ENCODE results near the gene PAX5.

Gene PAX5

GRCh38 chr9:37036371-37036775 lies 2.3 kb upstream of the PAX5 start:
- Histone ChIP-seq H3K9me3 (ENCODE audit: low read length) (peaks cover 8% of the 10 kb centered on the region), H3K4me1 (ENCODE audit: insufficient read depth, low read length) (peaks cover 27% of the 10 kb centered on the region), H3K9ac (ENCODE audit: low read length) (no peak overlapping the region), H3K27me3 (ENCODE audit: control insufficient read depth in 1 of 2, insufficient read depth in 2 of 2, low read length in 2 of 2) (peaks cover 90 to 92% of the 10 kb centered on the region in 2 donors), H3K4me3 (ENCODE audit: low read depth in 1 of 2, low read length in 2 of 2) (peak overlapping the region; percentile 58 to 84), H3K36me3 (ENCODE audit: insufficient read depth, low read length) (no peaks in the 10 kb centered on the region), H3K27ac (ENCODE audit: low read depth, low read length) (no peak overlapping the region)

GRCh38 chr9:37035648-37036370 lies 1.7 kb upstream of the PAX5 start:
- peaks cover 27% of the 10 kb centered on the region for H3K4me1 ChIP-seq (ENCODE audit: insufficient read depth, low read length)
- no peaks in the 10 kb centered on the region for H3K36me3 ChIP-seq (ENCODE audit: insufficient read depth, low read length)
- peaks cover 90 to 92% of the 10 kb centered on the region in 2 donors for H3K27me3 ChIP-seq (ENCODE audit: control insufficient read depth in 1 of 2, insufficient read depth in 2 of 2, low read length in 2 of 2)
- H3K27ac ChIP-seq (ENCODE audit: low read depth, low read length): no peak overlapping the region
- H3K9me3 ChIP-seq (ENCODE audit: low read length): peaks cover 8% of the 10 kb centered on the region
- peak overlapping the region in 1 of 2 donors; percentile 84 for H3K4me3 ChIP-seq (ENCODE audit: low read depth in 1 of 2, low read length in 2 of 2)
- no peak overlapping the region for H3K9ac ChIP-seq (ENCODE audit: low read length)

- Histone ChIP-seq H3K4me1 (ENCODE audit: insufficient read depth, low read length) (peaks cover 31% of the 10 kb centered on the region), H3K9ac (ENCODE audit: low read length) (no peak overlapping the region), H3K9me3 (ENCODE audit: low read length) (peaks cover 8% of the 10 kb centered on the region)
Observed at GRCh38 chr9:37034938-37035647, 1.0 kb upstream of the PAX5 start.

GRCh38 chr9:37034305-37034937 lies 353 bp upstream of the PAX5 start:
- Histone ChIP-seq H3K4me1 (ENCODE audit: insufficient read depth, low read length) (peaks cover 38% of the 10 kb centered on the region), H3K27me3 (ENCODE audit: control insufficient read depth in 1 of 2, insufficient read depth in 2 of 2, low read length in 2 of 2) (peaks cover 98 to 100% of the 10 kb centered on the region in 2 donors), H3K9me3 (ENCODE audit: low read length) (peaks cover 8% of the 10 kb centered on the region), H3K9ac (ENCODE audit: low read length) (no peak overlapping the region), H3K4me3 (ENCODE audit: low read depth in 1 of 2, low read length in 2 of 2) (no peak overlapping the region), H3K27ac (ENCODE audit: low read depth, low read length) (no peak overlapping the region), H3K36me3 (ENCODE audit: insufficient read depth, low read length) (no peaks in the 10 kb centered on the region)

More at GRCh38 chr9:37034938-37035647, 1.0 kb upstream of the PAX5 start:
- Histone ChIP-seq H3K27me3 (ENCODE audit: control insufficient read depth in 1 of 2, insufficient read depth in 2 of 2, low read length in 2 of 2) (peaks cover 95% of the 10 kb centered on the region in 2 donors), H3K36me3 (ENCODE audit: insufficient read depth, low read length) (no peaks in the 10 kb centered on the region), H3K4me3 (ENCODE audit: low read depth in 1 of 2, low read length in 2 of 2) (no peak overlapping the region), H3K27ac (ENCODE audit: low read depth, low read length) (no peak overlapping the region)

- Histone ChIP-seq H3K4me3 (ENCODE audit: low read depth in 1 of 2, low read length in 2 of 2) (no peak overlapping the region), H3K9me3 (ENCODE audit: low read length) (peaks cover 12% of the 10 kb centered on the region), H3K4me1 (ENCODE audit: insufficient read depth, low read length) (peaks cover 36% of the 10 kb centered on the region), H3K27ac (ENCODE audit: low read depth, low read length) (no peak overlapping the region), H3K9ac (ENCODE audit: low read length) (no peak overlapping the region), H3K36me3 (ENCODE audit: insufficient read depth, low read length) (no peaks in the 10 kb centered on the region), H3K27me3 (ENCODE audit: control insufficient read depth in 1 of 2, insufficient read depth in 2 of 2, low read length in 2 of 2) (peaks cover 98 to 100% of the 10 kb centered on the region in 2 donors)
Observed at GRCh38 chr9:37033141-37033540, 927 bp downstream of the PAX5 start.

DNA sequence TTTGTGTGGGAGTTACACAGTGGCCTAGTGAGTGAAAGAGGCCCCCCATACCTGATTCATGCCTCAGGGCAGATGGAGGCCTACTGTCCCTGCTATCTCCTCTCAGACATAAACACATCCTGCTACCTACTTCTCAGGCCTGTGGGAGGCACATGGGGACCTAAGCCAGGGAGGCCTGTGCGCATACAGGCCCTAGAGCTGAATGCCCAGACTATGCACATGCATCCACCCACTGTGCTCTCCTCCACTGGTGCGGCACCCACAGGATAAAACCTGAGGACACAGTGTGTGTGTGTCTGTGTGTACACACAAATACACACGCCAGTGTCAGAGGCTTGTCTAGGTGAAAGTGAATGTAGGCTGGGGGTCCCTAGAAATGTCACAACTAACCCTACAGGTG lies 1.4 kb downstream of the PAX5 start:
- no peaks in the 10 kb centered on the region for H3K36me3 ChIP-seq (ENCODE audit: insufficient read depth, low read length)
- H3K4me3 ChIP-seq (ENCODE audit: low read depth in 1 of 2, low read length in 2 of 2): no peak overlapping the region
- peaks cover 32% of the 10 kb centered on the region for H3K4me1 ChIP-seq (ENCODE audit: insufficient read depth, low read length)
- H3K27me3 ChIP-seq (ENCODE audit: control insufficient read depth in 1 of 2, insufficient read depth in 2 of 2, low read length in 2 of 2): peaks cover 98 to 100% of the 10 kb centered on the region in 2 donors
- H3K9ac ChIP-seq (ENCODE audit: low read length): no peak overlapping the region
- H3K27ac ChIP-seq (ENCODE audit: low read depth, low read length): no peak overlapping the region
- H3K9me3 ChIP-seq (ENCODE audit: low read length): peaks cover 12% of the 10 kb centered on the region

GRCh38 chr9:37031902-37032301 lies 2.2 kb downstream of the PAX5 start:
- no peak overlapping the region for H3K9ac ChIP-seq (ENCODE audit: low read length)
- no peaks in the 10 kb centered on the region for H3K36me3 ChIP-seq (ENCODE audit: insufficient read depth, low read length)
- H3K27ac ChIP-seq (ENCODE audit: low read depth, low read length): no peak overlapping the region
- H3K9me3 ChIP-seq (ENCODE audit: low read length): peaks cover 12% of the 10 kb centered on the region
- H3K4me3 ChIP-seq (ENCODE audit: low read depth in 1 of 2, low read length in 2 of 2): no peak overlapping the region
- peaks cover 97 to 100% of the 10 kb centered on the region in 2 donors for H3K27me3 ChIP-seq (ENCODE audit: control insufficient read depth in 1 of 2, insufficient read depth in 2 of 2, low read length in 2 of 2)
- peaks cover 24% of the 10 kb centered on the region for H3K4me1 ChIP-seq (ENCODE audit: insufficient read depth, low read length)

GRCh38 chr9:37031081-37031480 lies 3.0 kb downstream of the PAX5 start:
- no peak overlapping the region for H3K4me3 ChIP-seq (ENCODE audit: low read depth in 1 of 2, low read length in 2 of 2)
- peaks cover 23% of the 10 kb centered on the region for H3K4me1 ChIP-seq (ENCODE audit: insufficient read depth, low read length)

DNA sequence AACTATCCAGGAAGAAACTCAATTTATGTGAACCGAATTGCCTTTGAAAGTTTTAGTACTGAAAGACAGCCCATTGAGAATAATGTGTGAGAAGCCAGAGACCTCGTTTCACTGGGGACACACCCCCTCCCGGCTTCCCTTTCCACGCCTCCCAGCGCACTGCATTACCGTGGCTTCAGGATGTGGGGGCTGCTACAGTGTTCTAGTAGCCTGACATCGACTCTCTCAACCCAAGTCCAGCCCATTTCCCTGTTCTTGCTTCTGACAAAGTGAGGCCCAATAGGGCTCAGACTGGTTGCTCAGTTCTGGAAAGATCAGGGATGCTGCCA lies 3.5 kb downstream of the PAX5 start:
- Histone ChIP-seq H3K4me3 (ENCODE audit: low read depth in 1 of 2, low read length in 2 of 2) (no peak overlapping the region), H3K27me3 (ENCODE audit: control insufficient read depth in 1 of 2, insufficient read depth in 2 of 2, low read length in 2 of 2) (peaks cover 97 to 100% of the 10 kb centered on the region in 2 donors), H3K27ac (ENCODE audit: low read depth, low read length) (no peak overlapping the region), H3K4me1 (ENCODE audit: insufficient read depth, low read length) (peaks cover 21% of the 10 kb centered on the region), H3K9ac (ENCODE audit: low read length) (no peak overlapping the region), H3K36me3 (ENCODE audit: insufficient read depth, low read length) (no peaks in the 10 kb centered on the region), H3K9me3 (ENCODE audit: low read length) (peaks cover 4% of the 10 kb centered on the region)

More at GRCh38 chr9:37031081-37031480, 3.0 kb downstream of the PAX5 start:
- Histone ChIP-seq H3K9ac (ENCODE audit: low read length) (no peak overlapping the region), H3K27ac (ENCODE audit: low read depth, low read length) (no peak overlapping the region), H3K9me3 (ENCODE audit: low read length) (peaks cover 8% of the 10 kb centered on the region), H3K27me3 (ENCODE audit: control insufficient read depth in 1 of 2, insufficient read depth in 2 of 2, low read length in 2 of 2) (peaks cover 97 to 100% of the 10 kb centered on the region in 2 donors), H3K36me3 (ENCODE audit: insufficient read depth, low read length) (no peaks in the 10 kb centered on the region)

DNA sequence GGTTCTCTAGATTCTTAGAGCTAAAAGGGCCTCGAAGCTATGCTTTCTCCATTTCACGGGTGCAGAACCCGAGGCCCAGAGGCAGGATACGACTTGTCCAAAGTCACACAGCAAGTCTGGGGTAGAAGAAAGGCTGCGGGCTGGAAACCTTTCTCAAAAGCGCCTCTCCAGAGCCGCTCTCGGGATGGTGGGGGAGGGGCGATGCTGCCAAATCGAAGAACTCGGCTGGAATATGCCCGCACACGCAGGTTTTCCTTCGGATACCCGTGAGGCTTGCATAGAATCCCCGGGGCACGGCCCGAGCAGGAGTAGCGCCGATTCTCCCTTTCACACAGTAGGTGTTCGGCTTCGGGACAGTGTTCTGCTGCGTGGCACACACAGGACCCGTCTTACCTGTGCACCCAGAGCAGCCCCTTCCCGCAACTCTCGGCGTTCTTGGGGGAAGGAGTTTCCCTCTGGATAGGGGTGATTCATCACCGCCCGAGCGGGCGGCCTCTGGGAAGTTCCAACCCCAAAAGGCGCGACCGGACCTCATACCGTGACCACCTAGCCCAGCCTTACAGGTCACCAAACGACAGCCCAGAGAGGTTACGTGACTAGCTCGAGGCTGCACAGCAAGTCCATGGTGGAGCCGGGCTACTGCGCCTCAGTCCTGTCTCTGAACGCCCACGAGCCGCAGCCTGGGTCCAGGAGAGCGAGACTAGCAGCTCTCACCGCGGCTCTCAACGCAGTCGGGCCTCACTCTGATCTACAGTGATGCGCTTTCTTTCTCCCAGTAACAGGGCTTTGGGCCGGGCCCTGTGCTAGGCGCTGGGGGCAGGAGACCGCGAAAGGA lies 4.1 kb downstream of the PAX5 start:
- H3K4me3 ChIP-seq (ENCODE audit: low read depth in 1 of 2, low read length in 2 of 2): peak overlapping the region in 1 of 2 donors; percentile 5
- peaks cover 97 to 100% of the 10 kb centered on the region in 2 donors for H3K27me3 ChIP-seq (ENCODE audit: control insufficient read depth in 1 of 2, insufficient read depth in 2 of 2, low read length in 2 of 2)
- H3K27ac ChIP-seq (ENCODE audit: low read depth, low read length): no peak overlapping the region
- peaks cover 4% of the 10 kb centered on the region for H3K9me3 ChIP-seq (ENCODE audit: low read length)
- H3K9ac ChIP-seq (ENCODE audit: low read length): no peak overlapping the region
- no peaks in the 10 kb centered on the region for H3K36me3 ChIP-seq (ENCODE audit: insufficient read depth, low read length)
- peaks cover 27% of the 10 kb centered on the region for H3K4me1 ChIP-seq (ENCODE audit: insufficient read depth, low read length)

- H3K9ac ChIP-seq (ENCODE audit: low read length): no peak overlapping the region
- no peaks in the 10 kb centered on the region for H3K36me3 ChIP-seq (ENCODE audit: insufficient read depth, low read length)
- peaks cover 4% of the 10 kb centered on the region for H3K9me3 ChIP-seq (ENCODE audit: low read length)
- H3K27ac ChIP-seq (ENCODE audit: low read depth, low read length): no peak overlapping the region
- H3K4me1 ChIP-seq (ENCODE audit: insufficient read depth, low read length): peaks cover 30% of the 10 kb centered on the region
- H3K27me3 ChIP-seq (ENCODE audit: control insufficient read depth in 1 of 2, insufficient read depth in 2 of 2, low read length in 2 of 2): peaks cover 97 to 100% of the 10 kb centered on the region in 2 donors
- peak overlapping the region in 1 of 2 donors; percentile 5 for H3K4me3 ChIP-seq (ENCODE audit: low read depth in 1 of 2, low read length in 2 of 2)
Observed at GRCh38 chr9:37029304-37029775, 4.7 kb downstream of the PAX5 start.

All from muscle layer of colon (tissue), 2 donors.